Measurements from ENCODE around the gene VAC14. TPM values are rescaled to one million over a fixed set of nuclear protein-coding genes. Genes with fewer than 3 reads are reported as not detected.

The VAC14 gene
- total RNA-seq, 4 donors from 2014 or later = 39.5 to 65.5 (median 45.4) TPM

- H3K4me1 ChIP-seq = peaks cover 100% of the 10 kb centered on the region
- H3K4me3 ChIP-seq = no peak overlapping the region
- peak overlapping the region; percentile 91 for H3K27ac ChIP-seq
- no peak for TF ChIP-seq POLR2AphosphoS5 (IDR thresholded peaks at IDR 0.05)
- no peak for TF ChIP-seq EP300 (IDR thresholded peaks at IDR 0.05)
- TF ChIP-seq CTCF (IDR thresholded peaks at IDR 0.05) = no peak
- TF ChIP-seq POLR2A (IDR thresholded peaks at IDR 0.05) = no peak
- no peaks in the 10 kb centered on the region for H3K27me3 ChIP-seq
- 74% methylated on average over 11 of the region's 14 CpGs for WGBS
- H3K9me3 ChIP-seq = no peaks in the 10 kb centered on the region
- DNase-seq (ENCODE audit: low spot score in 2 of 2) = no peak
- no peaks in the 10 kb centered on the region for H3K36me3 ChIP-seq
Measured at GRCh38 chr16:70692130-70692872, 108.7 kb downstream of the VAC14 start.

GRCh38 chr16:70691223-70692129 is 109.5 kb downstream of the VAC14 start:
- Histone ChIP-seq H3K27ac (peak overlapping the region; percentile 91), H3K4me3 (no peak overlapping the region), H3K36me3 (no peaks in the 10 kb centered on the region), H3K4me1 (peaks cover 100% of the 10 kb centered on the region), H3K9me3 (no peaks in the 10 kb centered on the region), H3K27me3 (no peaks in the 10 kb centered on the region)
- peak; percentile 32 to 82 (median 37) for TF ChIP-seq POLR2AphosphoS5 (IDR thresholded peaks at IDR 0.05)
- TF ChIP-seq EP300 (IDR thresholded peaks at IDR 0.05) = no peak
- no peak for TF ChIP-seq CTCF (IDR thresholded peaks at IDR 0.05)
- no CpG with 5 or more reads among the region's 26 CpGs for WGBS
- peak in 1 of 2 donors; percentile 91 for DNase-seq (ENCODE audit: low spot score in 2 of 2)

- Histone ChIP-seq H3K27me3 (no peaks in the 10 kb centered on the region), H3K27ac (peak overlapping the region; percentile 91), H3K4me1 (peaks cover 94% of the 10 kb centered on the region), H3K36me3 (no peaks in the 10 kb centered on the region), H3K4me3 (no peak overlapping the region), H3K9me3 (no peaks in the 10 kb centered on the region)
- no peak for TF ChIP-seq POLR2A (IDR thresholded peaks at IDR 0.05)
- no peak for TF ChIP-seq EP300 (IDR thresholded peaks at IDR 0.05)
- no peak for TF ChIP-seq POLR2AphosphoS5 (IDR thresholded peaks at IDR 0.05)
- TF ChIP-seq CTCF (IDR thresholded peaks at IDR 0.05) = no peak
- DNase-seq (ENCODE audit: low spot score in 2 of 2) = no peak
- WGBS = 70% methylated on average over 6 of the region's 16 CpGs
Measured at GRCh38 chr16:70689970-70690891, 110.7 kb downstream of the VAC14 start.

- WGBS = 53% methylated on average over 20 of the region's 22 CpGs
- peaks cover 94% of the 10 kb centered on the region for H3K4me1 ChIP-seq
Measured at GRCh38 chr16:70689035-70689969, 111.7 kb downstream of the VAC14 start.

More at GRCh38 chr16:70689035-70689969, 111.7 kb downstream of the VAC14 start:
- no peaks in the 10 kb centered on the region for H3K36me3 ChIP-seq
- DNase-seq (ENCODE audit: low spot score in 2 of 2) = no peak
- H3K4me3 ChIP-seq = no peak overlapping the region
- TF ChIP-seq POLR2A (IDR thresholded peaks at IDR 0.05) (no peak), POLR2AphosphoS5 (IDR thresholded peaks at IDR 0.05) (no peak), EP300 (IDR thresholded peaks at IDR 0.05) (no peak), CTCF (IDR thresholded peaks at IDR 0.05) (no peak)
- no peaks in the 10 kb centered on the region for H3K27me3 ChIP-seq
- peak overlapping the region; percentile 91 for H3K27ac ChIP-seq
- no peaks in the 10 kb centered on the region for H3K9me3 ChIP-seq

Measured in suprapubic skin (tissue), 4 donors.